BE2C (cell line): ENCODE results near the gene USP48.

Experiments used
- DNase-seq: peaks from one replicate; pipeline ENCODE4 v3.0.0-alpha.2; 2020
- H3K27me3 ChIP-seq: fragments of 250-450 bp; sonication (Bioruptor Pico); 2 replicates; pipeline ENCODE4 v1.5.1; 2020; ENCODE audit warnings: mild to moderate bottlenecking
- H3K36me3 ChIP-seq: fragments of 250-450 bp; sonication (Bioruptor Pico); 2 replicates; pipeline ENCODE4 v1.5.1; 2020; ENCODE audit warnings: mild to moderate bottlenecking
- H3K4me1 ChIP-seq: fragments of 250-450 bp; sonication (Bioruptor Pico); 2 replicates; pipeline ENCODE4 v1.5.1; 2020
- H3K4me3 ChIP-seq: 2 replicates; pipeline ENCODE4 v1.5.1; 2011; ENCODE audit warnings: low read depth, low read length
- H3K9me3 ChIP-seq: fragments of 250-450 bp; sonication (Bioruptor Pico); 2 replicates; pipeline ENCODE4 v1.5.1; 2020
- TF ChIP-seq, protein P1 (sequence below): IDR thresholded peaks from 2 replicates; pipeline ENCODE4 v1.5.1; 2012; ENCODE audit warnings: mild to moderate bottlenecking, low read depth, low read length

USP48 gene

DNA sequence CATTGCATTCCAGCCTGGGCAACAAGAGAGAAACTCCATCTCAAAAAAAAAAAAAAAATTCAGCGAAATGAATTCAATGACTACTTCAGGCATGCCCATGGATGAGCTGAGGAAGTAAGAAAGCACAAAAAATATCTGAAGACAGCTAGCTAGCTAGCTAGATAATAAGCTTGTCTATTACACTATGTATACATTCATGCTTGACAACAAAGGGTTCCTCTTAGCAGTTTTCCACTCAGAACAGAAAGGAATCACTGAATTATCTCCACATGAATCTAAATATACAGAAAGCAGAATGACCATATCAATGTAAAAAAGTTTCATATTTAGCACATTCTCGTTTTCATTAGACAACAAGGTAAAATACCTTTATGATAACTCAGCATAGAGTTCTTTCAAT, 32.1 kb downstream of the USP48 start:
- Histone ChIP-seq H3K36me3 (no peaks in the 10 kb centered on the region), H3K4me3 (no peak overlapping the region), H3K4me1 (no peaks in the 10 kb centered on the region), H3K9me3 (no peaks in the 10 kb centered on the region), H3K27me3 (no peaks in the 10 kb centered on the region)
- DNase-seq: no peak
- TF ChIP-seq, protein P1, sequence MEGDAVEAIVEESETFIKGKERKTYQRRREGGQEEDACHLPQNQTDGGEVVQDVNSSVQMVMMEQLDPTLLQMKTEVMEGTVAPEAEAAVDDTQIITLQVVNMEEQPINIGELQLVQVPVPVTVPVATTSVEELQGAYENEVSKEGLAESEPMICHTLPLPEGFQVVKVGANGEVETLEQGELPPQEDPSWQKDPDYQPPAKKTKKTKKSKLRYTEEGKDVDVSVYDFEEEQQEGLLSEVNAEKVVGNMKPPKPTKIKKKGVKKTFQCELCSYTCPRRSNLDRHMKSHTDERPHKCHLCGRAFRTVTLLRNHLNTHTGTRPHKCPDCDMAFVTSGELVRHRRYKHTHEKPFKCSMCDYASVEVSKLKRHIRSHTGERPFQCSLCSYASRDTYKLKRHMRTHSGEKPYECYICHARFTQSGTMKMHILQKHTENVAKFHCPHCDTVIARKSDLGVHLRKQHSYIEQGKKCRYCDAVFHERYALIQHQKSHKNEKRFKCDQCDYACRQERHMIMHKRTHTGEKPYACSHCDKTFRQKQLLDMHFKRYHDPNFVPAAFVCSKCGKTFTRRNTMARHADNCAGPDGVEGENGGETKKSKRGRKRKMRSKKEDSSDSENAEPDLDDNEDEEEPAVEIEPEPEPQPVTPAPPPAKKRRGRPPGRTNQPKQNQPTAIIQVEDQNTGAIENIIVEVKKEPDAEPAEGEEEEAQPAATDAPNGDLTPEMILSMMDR: no peak

DNA sequence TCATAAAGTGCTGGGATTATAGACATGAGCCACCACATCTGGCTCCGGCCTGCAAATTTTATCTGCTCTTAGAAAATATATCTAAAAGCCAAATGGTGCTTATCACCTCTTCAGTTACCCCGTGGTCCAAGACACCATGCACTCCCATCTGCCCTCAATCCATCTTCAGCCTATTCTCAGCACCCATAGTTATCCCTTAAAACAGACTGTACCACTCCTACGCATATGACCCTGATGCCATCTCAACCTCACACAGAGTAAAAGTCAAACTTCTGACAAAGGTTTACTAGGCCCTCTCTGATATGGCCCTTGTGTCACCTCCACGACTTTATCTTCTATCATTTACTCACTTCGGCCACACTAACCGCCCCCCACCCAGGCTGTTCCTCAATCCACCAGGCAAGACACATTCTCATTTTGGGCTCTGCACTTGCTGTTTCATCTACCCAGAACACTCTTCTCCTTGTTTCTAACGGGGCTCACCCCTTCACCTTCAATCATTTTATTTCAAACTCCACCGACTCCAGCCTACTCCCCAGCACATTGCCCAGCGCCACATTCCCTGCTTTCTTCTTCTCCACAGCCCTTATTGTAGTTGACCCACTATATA, 33.0 kb downstream of the USP48 start:
- no peaks in the 10 kb centered on the region for H3K27me3 ChIP-seq
- H3K9me3 ChIP-seq: no peaks in the 10 kb centered on the region
- no peaks in the 10 kb centered on the region for H3K36me3 ChIP-seq
- TF ChIP-seq, protein P1: no peak
- DNase-seq: no peak
- H3K4me3 ChIP-seq: no peak overlapping the region
- H3K4me1 ChIP-seq: no peaks in the 10 kb centered on the region

DNA sequence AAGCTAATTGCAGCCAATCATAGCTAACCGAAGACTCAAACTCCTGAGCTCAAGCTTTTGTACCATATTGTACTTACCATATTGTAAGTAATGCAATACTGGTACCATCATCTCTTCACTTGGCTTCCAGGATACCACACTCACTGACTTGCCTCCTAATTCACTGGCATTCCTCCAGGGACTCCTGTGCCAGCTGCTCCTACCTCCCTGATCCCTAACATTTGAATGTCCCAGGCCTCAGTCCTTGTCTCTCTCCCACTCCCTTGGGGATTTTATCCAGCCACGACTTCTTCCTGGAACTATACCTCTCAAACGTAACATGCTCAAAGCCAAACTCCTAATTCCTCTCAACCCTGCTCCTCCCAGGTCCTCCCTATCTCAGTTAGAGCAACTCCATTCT, 33.8 kb downstream of the USP48 start:
- Histone ChIP-seq H3K9me3 (no peaks in the 10 kb centered on the region), H3K4me1 (no peaks in the 10 kb centered on the region), H3K27me3 (no peaks in the 10 kb centered on the region), H3K4me3 (no peak overlapping the region), H3K36me3 (no peaks in the 10 kb centered on the region)
- DNase-seq: peak; percentile 11
- TF ChIP-seq, protein P1: no peak

DNA sequence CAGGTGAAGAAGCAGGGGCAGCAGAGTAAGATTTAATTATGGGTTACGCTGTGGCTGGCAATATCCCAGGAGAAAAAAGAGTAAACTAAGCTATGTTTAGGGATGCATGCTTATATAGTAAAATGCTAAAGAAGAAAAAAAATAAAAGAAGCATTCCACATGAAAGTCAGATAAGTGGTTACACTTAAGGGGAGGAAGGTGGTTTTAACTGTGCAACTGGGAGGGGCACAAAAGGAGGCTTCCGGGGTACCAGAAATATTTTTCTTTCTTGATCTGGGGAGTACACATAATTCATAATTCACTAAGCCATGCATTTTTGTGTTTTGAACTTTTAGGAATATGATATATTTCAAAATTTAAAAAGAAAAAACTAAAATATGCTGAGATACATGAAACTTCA, 39.5 kb downstream of the USP48 start:
- no peaks in the 10 kb centered on the region for H3K36me3 ChIP-seq
- no peaks in the 10 kb centered on the region for H3K4me1 ChIP-seq
- H3K27me3 ChIP-seq: no peaks in the 10 kb centered on the region
- H3K9me3 ChIP-seq: no peaks in the 10 kb centered on the region
- DNase-seq: no peak
- TF ChIP-seq, protein P1: no peak
- no peak overlapping the region for H3K4me3 ChIP-seq

DNA sequence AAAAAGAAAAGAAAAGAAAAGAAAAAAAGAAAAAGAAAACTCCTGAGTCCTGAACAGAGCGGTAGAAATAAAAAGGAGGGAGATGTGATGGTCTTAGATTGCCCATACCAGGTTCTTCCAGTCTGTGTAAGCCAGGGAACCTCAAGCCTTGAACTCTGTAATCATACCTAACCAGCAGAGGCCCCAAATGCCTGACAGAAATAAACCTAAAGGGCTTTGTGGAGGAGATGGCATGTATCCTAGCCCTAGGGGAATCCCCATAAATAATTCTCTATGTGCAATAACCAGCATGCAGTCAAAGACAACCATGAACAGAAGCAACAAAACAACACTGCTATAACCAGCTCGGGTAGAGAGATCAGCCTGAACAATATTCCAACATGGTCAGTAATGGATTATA, 40.4 kb downstream of the USP48 start:
- no peaks in the 10 kb centered on the region for H3K4me1 ChIP-seq
- H3K27me3 ChIP-seq: no peaks in the 10 kb centered on the region
- H3K4me3 ChIP-seq: no peak overlapping the region
- no peak for DNase-seq
- TF ChIP-seq, protein P1: no peak
- no peaks in the 10 kb centered on the region for H3K9me3 ChIP-seq
- no peaks in the 10 kb centered on the region for H3K36me3 ChIP-seq

DNA sequence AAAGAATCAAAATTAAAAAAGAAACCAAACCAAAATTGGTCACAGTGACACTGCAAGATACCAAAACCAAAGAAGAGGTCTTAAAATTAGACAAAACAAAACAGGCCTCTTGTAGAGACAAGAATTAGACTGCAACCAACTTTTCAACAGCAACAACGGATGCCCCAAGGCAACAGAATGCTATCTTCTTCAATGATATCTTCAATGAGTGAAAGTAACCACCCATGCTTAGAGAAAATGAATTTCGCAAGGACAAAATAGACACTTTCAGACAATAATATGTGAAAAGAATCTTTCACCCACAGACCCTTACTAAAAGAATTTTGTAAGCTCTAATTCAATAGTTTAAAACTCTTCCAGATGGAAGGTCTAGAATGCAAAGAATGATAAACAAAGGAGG, 41.7 kb downstream of the USP48 start:
- Histone ChIP-seq H3K4me3 (no peak overlapping the region), H3K27me3 (no peaks in the 10 kb centered on the region), H3K4me1 (no peaks in the 10 kb centered on the region), H3K9me3 (no peaks in the 10 kb centered on the region), H3K36me3 (no peaks in the 10 kb centered on the region)
- TF ChIP-seq, protein P1: no peak
- DNase-seq: no peak
